CD4-positive, alpha-beta T cell treated with Interleukin-12 subunit alpha and Interleukin-12 subunit beta, for 1 hour (primary cell): ENCODE data around the gene HOMER2.
"Not testable (repeated sequence)": the region's sequence is repeated elsewhere in the genome, so short reads cannot be mapped to it uniquely, and the experiment has no call there.

Experiments used
- DNase-seq: peaks from one replicate; pipeline ENCODE4 v3.0.0-alpha.2; 2020

The HOMER2 gene

DNA sequence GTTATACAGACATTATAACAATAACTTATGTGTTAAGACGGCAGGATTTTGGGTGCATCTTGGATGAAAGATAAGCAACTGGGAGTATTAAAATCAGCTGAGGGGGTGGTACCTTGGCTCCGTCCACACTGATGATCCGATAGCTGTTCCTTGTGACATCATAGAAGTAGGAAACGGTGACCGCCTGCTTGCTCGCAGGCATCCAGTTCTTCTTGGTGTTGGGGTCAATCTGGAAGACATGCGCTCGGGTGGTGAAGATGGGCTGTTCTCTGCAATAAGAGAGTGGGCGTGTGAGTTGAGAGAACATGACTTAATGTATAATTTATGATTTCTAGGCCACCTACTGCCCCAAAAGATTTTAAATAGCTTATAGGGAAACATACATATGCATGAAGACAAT, 59.9 kb downstream of the HOMER2 start:
- no peak for DNase-seq

DNA sequence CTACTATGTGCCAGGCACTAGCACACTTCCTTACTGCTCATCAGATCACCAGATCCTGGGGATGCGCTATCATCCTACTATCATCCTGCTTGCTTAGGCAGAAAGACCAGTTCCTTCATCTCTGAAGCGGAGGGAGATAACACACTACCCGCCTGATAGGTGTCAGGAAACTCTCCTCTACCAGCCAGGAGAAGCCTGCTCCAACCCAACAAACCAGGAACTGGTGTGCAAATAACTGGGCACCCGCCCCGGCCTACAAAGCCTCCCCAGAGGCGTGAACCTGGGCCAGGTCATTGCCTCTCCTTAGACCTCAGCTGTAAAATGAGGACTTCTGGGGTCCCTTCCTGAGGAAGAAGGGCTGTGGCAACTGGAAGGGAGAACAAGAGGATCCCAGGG, 61.5 kb downstream of the HOMER2 start:
- DNase-seq, result no peak

- DNase-seq, result no peak
Observed at GRCh38 chr15:82890338-82890994, 62.1 kb downstream of the HOMER2 start.

DNA sequence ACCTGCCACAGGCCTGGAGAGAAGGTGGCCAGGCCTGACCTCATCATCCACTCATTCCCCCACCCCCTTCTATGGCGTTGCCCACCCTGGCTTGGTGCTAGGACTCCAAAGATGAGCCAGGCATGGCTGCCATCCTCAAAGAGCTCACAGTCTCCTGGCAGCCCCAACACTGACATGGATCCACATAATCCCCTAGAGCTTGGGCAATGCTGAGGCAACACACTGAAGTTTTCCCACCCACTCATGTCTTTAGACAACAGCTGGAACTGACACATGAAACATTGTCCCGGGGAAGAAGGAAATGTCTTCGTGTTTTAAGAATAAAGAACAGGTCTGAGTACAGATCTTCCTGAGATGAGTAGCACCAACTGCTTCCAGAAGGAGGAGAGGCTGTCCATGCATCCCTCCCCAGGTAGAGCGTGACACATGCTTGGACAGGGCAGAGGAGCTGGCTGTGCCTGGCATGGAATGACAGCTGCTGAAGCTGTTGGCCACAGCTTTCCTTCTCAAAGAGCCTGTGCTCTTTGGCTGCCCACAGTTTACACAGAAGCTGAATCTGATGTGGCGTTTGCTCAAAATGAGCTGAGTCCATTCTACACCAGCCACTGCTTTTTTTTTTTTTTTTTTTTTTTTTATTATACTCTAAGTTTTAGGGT, 70.1 kb downstream of the HOMER2 start:
- no peak for DNase-seq

DNA sequence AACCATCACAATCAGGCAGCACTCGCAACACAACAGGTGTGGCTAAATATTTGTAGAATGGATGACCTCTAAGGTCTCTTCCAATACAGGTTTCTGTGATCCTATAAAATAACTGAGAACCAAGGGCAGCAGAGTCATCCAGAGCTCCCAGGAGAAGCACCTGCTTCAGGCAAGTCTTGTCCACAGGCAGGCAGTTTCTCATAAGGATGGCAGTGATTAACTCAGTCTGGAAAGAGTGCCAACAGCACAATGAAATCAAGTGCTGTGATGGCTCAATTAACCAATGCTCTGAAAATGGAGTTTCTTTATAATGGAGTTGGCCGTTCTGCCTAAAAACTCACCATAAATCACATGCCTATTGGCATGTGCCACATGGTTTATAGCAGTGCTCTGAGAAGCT, 70.8 kb downstream of the HOMER2 start:
- DNase-seq, result no peak

DNA sequence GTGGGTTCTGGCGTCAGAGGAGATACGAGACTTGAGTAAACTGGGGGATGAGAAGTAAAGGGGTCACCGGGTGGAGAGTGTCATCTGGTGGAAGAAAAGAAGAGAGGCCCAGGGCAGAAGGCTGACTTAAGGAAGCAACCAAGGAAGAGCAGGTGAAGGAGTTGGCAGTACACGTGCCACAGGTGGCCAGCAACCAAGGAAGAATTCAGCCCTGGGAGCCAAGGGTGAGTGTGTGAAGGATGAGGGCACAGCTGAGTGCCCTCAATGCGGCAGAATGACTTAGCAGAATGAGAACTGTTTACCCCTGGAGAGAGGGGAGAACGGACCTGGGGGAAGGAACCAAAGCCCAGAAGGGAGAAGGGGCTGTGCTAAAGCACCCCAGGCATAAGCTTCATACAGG, 71.8 kb downstream of the HOMER2 start:
- DNase-seq, result no peak

DNA sequence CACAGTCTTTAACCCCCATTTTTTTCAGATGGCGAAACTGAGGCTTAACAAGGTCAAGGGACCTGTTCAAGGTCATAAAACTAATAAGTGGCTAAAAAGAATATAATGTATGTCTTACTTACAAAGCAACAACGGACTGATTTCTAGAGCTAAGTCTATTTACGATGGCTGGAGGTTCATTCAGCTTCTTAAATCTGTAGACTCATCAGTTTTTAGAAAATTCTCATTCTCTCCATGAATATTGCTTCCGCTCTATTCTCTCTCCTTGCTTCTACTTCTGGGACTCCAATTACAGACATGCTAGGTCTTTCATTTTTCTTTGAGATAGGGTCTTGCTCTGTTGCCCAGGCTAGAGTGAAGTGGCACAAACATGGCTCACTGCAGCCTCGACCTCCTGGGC, 74.2 kb downstream of the HOMER2 start:
- no peak for DNase-seq

DNA sequence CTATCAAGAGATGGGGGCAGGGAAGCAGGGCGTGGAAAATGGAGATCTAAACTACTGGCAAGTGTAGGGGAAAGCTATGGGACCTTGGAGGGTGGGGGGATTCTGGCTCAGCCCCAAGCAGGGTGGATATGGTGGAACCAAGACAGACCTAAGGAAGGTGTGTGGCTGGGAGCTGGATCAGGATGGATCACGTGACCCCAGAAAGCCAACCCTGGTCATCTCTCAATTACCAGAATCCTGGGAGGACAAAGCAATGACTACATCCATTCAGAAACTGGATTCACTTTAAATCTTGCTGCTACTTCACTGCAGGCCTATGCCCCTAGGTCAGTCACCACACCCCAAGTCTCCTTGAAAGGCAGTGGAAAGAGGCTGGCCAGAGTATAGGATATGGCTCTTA, 74.7 kb downstream of the HOMER2 start:
- DNase-seq, result no peak

DNA sequence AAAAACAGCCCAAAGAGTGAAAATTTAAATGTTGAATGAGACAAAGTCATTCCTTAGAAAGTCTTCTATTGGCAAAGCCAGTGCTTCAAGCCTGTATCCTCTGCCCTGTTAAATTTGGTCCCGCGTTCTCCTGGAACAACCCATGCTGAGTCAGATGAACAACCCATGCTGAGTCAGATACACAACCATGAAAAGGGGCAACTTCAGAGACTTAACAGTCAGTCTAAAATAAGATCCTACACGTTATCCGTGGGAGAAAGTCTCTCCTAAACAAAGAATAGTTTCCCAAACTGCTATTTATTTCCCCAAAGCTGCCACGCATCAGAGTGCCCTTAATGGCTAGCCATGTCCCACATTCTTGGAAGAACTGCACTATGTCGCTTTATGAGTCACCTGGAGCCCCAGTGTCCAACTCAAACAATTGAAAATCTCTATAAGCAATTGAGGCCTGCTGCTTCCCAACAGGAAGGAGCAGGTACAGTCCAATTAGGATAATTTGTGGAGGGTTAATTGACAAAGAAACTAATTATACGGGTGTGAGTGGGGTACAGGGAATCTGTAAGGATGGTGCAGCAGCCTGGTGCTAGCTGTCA, 77.0 kb downstream of the HOMER2 start:
- no peak for DNase-seq

GRCh38 chr15:82874961-82875360, 77.6 kb downstream of the HOMER2 start:
- DNase-seq, result no peak

GRCh38 chr15:82874267-82874666, 78.3 kb downstream of the HOMER2 start:
- DNase-seq, result no peak

DNA sequence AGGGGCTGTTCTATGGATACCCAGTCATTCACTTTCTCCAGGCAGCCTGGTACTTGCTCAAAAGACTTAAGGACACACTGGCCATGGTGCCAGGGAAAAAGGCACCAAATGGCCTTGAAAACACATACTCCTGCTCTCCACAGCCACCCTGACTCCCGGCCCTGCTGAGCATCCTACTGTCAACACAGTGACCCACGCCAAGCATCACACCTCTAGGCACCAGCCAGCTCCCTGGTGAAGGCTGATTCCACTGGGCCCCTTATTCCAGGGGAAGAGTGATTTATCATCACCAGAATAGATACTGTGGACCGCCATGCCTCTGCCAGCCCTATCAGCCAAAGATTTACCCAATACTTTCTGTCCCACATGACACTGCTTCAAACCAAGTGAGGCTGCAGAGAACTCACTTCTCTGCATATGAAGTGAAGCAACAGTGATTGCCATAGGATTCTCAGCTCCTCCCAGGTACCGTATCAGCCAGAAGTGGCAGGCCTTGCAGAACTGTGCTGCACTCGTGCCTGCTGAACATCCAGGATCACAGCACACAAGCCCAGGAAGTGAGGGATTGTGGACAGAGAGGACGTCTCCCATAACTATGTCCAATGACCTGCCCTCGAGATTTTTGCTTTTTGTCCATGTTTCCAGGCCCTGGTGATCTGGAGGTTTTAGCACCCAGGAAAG, 79.4 kb downstream of the HOMER2 start:
- DNase-seq, result no peak

DNA sequence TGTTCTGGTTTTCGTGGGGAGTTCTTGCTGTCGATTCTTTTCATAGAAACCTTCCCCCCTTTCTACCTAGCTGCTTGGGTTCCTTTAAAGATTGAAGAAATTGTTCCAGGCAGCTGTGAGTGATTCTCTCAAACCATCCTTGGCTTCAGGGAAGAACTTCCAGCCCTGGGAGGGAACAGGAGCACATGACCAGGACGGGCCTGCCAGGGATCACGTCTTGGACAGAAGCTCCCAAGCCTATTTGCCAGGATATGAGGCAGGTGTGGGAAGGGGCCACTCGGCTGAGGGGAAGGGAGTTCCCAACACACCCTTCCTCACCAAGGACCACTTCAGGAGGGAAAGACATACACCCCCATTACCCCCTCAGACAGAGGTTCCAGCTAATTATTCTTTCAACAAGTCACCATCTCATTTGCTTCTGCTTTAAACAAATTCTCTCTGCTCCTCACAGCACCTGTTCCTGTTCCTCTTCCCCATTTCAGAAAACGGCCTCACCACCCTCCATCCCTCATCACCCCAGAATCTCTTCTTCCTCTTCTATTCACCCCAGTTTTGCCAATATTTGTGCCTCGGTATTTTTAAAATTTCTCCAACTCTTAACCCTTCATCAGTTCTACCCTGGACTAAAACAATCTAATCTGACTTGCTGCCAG, 80.6 kb downstream of the HOMER2 start:
- no peak for DNase-seq

DNA sequence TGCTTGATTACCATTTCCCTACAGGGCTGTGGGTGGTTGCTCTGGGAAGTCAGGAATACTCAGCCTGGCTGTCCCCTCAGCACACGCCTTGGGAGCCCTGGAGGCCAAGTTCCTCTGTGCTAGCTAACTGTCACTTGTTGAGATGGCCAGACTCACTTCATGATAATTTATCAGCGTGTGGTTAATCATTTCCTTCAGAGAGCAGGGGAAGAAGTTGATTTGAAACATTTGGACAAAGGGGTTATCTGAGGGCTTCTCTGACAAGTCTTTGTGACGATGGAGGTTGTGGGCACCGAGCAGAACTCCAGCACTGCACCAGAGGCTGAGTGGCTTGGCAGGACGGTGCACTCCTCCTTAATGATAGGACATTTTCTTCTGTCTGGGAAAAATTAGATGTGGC, 81.2 kb downstream of the HOMER2 start:
- no peak for DNase-seq

- no peak for DNase-seq
Observed at GRCh38 chr15:82870727-82871320, 81.7 kb downstream of the HOMER2 start.

DNA sequence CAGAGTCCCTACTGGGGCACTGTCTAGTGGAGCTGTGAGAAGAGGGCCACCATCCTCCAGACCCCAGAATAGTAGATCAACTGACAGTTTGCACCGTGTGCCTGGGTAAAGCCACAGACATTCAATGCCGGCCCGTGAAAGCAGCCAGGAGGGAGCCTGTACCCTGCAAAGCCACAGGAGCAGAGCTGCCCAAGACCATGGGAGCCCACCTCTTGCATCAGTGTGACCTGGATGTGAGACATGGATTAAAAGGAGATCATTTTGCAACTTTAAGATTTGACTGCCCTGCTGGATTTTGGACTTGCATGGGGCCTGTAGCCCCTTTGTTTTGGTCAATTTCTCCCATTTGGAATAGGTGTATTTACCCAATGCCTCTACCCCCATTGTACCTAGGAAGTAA, 86.5 kb downstream of the HOMER2 start:
- DNase-seq, result not testable (repeated sequence)

DNA sequence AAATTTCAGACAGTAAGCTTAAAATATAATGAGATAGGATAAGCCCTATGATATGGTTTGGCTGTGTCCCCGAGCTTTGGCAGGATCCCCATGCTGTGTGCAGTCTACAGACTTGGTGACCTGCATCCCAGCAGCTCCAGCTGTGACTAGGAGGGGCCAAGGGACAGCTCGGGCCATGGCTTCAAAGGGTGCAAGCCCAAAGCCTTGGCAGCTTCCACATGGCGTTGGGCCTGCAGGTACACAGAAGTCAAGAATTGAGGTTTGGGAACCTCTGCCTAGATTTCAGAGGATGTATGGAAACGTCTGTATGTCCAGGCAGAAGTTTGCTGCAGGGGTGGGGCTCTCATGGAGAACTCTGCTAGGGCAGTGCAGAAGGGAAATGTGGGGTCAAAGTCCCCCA, 86.9 kb downstream of the HOMER2 start:
- not testable (repeated sequence) for DNase-seq

DNA sequence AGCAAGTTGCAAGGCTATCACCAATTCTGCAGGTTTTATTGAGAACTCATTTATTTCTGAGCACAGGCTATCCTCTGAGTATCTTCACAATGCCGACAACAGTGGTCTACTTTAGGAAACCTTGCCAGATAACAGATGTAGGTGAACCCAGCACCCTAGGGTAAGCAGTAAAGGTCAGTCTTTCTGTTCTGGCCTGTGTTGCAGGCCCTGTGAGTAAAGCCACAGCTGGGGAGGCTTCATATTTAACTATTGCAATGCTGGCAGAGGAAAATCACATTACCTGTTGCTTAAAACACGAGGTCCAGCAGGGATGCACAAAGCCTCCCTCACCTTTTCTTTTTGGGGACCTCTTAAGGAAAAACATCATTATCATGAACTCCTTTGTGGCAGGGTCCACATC, 87.6 kb downstream of the HOMER2 start:
- DNase-seq, result no peak

DNA sequence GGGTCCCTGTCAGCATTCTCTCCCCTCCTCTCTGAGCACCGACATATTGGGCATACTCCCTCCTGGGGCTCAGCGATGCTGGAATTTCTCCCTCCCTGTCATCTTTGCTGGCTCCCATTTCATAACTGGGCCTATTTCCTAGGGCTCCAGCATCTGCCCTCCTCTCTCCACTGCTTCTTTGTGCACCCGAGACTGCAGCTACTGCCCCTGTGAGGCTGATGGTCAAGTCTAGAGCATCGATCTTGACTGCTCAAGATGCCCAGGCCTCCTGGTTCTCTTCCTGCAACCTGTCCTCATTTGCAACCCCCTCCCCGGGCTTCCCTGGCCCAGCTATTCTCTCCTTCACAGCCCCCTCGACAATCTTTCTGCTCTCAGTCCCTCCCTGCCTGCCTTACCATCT, 89.6 kb downstream of the HOMER2 start:
- no peak for DNase-seq

GRCh38 chr15:82858932-82859331, 93.6 kb downstream of the HOMER2 start:
- no peak for DNase-seq

DNA sequence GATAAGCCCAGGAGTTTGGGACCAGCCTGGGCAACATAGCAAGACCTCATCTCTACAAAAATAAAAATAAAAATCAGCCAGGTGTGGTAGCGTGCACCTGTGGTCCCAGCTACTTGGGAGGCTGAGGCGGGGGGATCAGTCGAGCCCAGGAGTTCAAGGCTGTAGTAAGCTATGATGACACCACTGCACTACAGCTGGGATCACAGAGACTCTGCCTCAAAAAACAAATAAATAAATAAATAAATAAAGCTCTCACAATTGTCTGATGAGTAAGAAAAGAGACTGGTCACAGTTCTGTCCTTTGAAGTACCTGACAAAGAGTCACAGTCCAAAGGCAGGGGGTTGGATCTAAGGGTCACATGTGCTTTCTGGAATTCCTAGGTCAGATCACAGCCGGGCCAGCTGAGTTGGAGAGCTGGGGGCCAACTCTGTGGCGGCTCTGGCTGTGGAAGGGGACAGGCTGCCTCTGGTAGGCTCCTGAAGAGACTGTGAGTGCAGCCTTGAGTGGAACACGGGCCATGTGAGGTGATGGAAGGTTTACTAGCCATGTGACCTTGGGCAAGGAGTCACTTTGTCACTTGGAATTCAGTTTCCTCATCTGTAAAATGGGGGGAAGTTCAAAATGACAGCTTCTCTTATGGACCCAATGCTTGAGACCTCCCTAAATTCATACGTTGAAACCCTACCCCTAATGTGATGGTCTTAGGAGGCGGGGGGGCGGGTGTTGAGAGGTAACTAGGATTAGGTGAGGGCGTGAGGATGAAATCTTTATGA, 95.9 kb downstream of the HOMER2 start:
- DNase-seq, result no peak
